ENCODE data around the gene CASP8AP2. TPM values are rescaled to one million over a fixed set of nuclear protein-coding genes. Genes with fewer than 3 reads are reported as not detected.

The CASP8AP2 gene
- total and polyA plus RNA-seq, 2 of the 13 experiments (the other 11 are each of a cell fraction or from before 2014, with no cell fraction given) = 5.7 to 13.5 TPM

GRCh38 chr6:89895276-89895874, 65.7 kb downstream of the CASP8AP2 start (continued):
- no peak for TF ChIP-seq ZNF275 (CRISPR knock-in tag; IDR thresholded peaks at IDR 0.05; ENCODE audit: borderline replicate concordance)
- no peak for TF ChIP-seq FOXA1 (IDR thresholded peaks at IDR 0.05)
- TF ChIP-seq FOXA1 (CRISPR knock-in tag; IDR thresholded peaks at IDR 0.05) = no peak
- peak; percentile 90; the same call in 1 of the 2 replicates for TF ChIP-seq ZFP37 (CRISPR knock-in tag; IDR thresholded peaks at IDR 0.05; ENCODE audit: borderline replicate concordance)
- no peak for TF ChIP-seq HIVEP1 (CRISPR knock-in tag; IDR thresholded peaks at IDR 0.05)
- TF ChIP-seq TARDBP (CRISPR knock-in tag; IDR thresholded peaks at IDR 0.05) = no peak
- TF ChIP-seq HMGXB3 (CRISPR knock-in tag; IDR thresholded peaks at IDR 0.05; ENCODE audit: borderline replicate concordance) = peak; percentile 86
- TF ChIP-seq RERE (CRISPR knock-in tag; IDR thresholded peaks at IDR 0.05; ENCODE audit: low read depth) = no peak
- TF ChIP-seq CREB3 (CRISPR knock-in tag; IDR thresholded peaks at IDR 0.05) = peak; percentile 91; the same call in 1 of the 2 replicates
- TF ChIP-seq ZNF790 (CRISPR knock-in tag; IDR thresholded peaks at IDR 0.05; ENCODE audit: borderline replicate concordance) = no peak
- TF ChIP-seq ZNF333 (CRISPR knock-in tag; IDR thresholded peaks at IDR 0.05; ENCODE audit: borderline replicate concordance) = 0 out of 2 replicates have a peak, but pooled peaks have one; percentile 46
- TF ChIP-seq ZNF225 (CRISPR knock-in tag; IDR thresholded peaks at IDR 0.05) = peak; percentile 40; the same call in 1 of the 2 replicates
- TF ChIP-seq MLXIP (CRISPR knock-in tag; IDR thresholded peaks at IDR 0.05; ENCODE audit: borderline replicate concordance) = peak; percentile 80
- peak; percentile 95 for TF ChIP-seq ZNF589 (CRISPR knock-in tag; conservative IDR thresholded peaks at IDR 0.05)

All from HepG2 (cell line).